WTC11 (cell line): ENCODE measurements around the gene ITPK1. TPM values are rescaled to one million over a fixed set of nuclear protein-coding genes. Genes with fewer than 3 reads are reported as not detected.

Experiments used
- ATAC-seq: fragments of 200-7000 bp; cut with Tn5 transposase; 2 replicates; pipeline ENCODE4 v1.10.0; 2021; ENCODE audit warnings: mild to moderate bottlenecking, moderate library complexity
- CTCF ChIA-PET: fragments of 300-600 bp; sonication (Branson Sonifier 250); formaldehyde crosslinking; loops from one replicate; lab custom pipeline; 2021; ENCODE audit warnings: antibody characterized with exemption; lab: Charles Lee
- POLR2A ChIA-PET: fragments of 350-600 bp; sonication (Branson Sonifier 250); formaldehyde crosslinking; loops from one replicate; lab custom pipeline; 2021; ENCODE audit warnings: antibody characterized with exemption; lab: Charles Lee
- DNase-seq: peaks from one replicate; pipeline ENCODE4 v3.0.0; 2021; ENCODE audit warnings: low spot score
- H3K27ac Mint-ChIP-seq: 2 replicates; pipeline ENCODE4 v1.8.0; 2021; ENCODE audit warnings: mixed read lengths
- H3K27me3 Mint-ChIP-seq: 2 replicates; pipeline ENCODE4 v1.8.0; 2021; ENCODE audit warnings: low read depth, mild to moderate bottlenecking, moderate library complexity, mixed read lengths
- H3K36me3 Mint-ChIP-seq: 2 replicates; pipeline ENCODE4 v1.8.0; 2021; ENCODE audit warnings: mixed read lengths
- H3K4me1 Mint-ChIP-seq: 2 replicates; pipeline ENCODE4 v1.8.0; 2022; ENCODE audit warnings: mixed read lengths
- H3K4me3 Mint-ChIP-seq: 2 replicates; pipeline ENCODE4 v1.8.0; 2021; ENCODE audit warnings: mild to moderate bottlenecking, moderate library complexity, mixed read lengths
- H3K9me3 Mint-ChIP-seq: 2 replicates; pipeline ENCODE4 v1.8.0; 2021; ENCODE audit warnings: mixed read lengths
- CREM ChIP-seq: sonication (generic); formaldehyde crosslinking; IDR thresholded peaks from 2 replicates; pipeline ENCODE4 v1.8.1; 2022; ENCODE audit warnings: mild to moderate bottlenecking, missing genetic modification reagents, moderate library complexity
- CTCF ChIP-seq: fragments of 200-600 bp; IDR thresholded peaks from 2 replicates; pipeline ENCODE4 v1.8.0; 2022; ENCODE audit warnings: antibody characterized with exemption
- E2F1 ChIP-seq: sonication (generic); formaldehyde crosslinking; IDR thresholded peaks from 2 replicates; pipeline ENCODE4 v1.8.0; 2022; ENCODE audit warnings: mild to moderate bottlenecking, missing genetic modification reagents
- ERG ChIP-seq: fragments of 250-450 bp; sonication (Bioruptor Pico); IDR thresholded peaks from 2 replicates; pipeline ENCODE4 v1.8.0; 2021; ENCODE audit warnings: mild to moderate bottlenecking
- KAT7 ChIP-seq: sonication (generic); formaldehyde crosslinking; IDR thresholded peaks from 2 replicates; pipeline ENCODE4 v1.8.1; 2023; ENCODE audit warnings: missing genetic modification reagents, mild to moderate bottlenecking, borderline replicate concordance
- MAX ChIP-seq: sonication (generic); formaldehyde crosslinking; IDR thresholded peaks from 2 replicates; pipeline ENCODE4 v1.8.0; 2022; ENCODE audit warnings: mild to moderate bottlenecking, missing genetic modification reagents
- MLX ChIP-seq: sonication (generic); formaldehyde crosslinking; IDR thresholded peaks from 2 replicates; pipeline ENCODE4 v1.8.1; 2023; ENCODE audit warnings: mild to moderate bottlenecking, missing genetic modification reagents, moderate library complexity
- NR3C1 ChIP-seq: sonication (generic); formaldehyde crosslinking; conservative IDR thresholded peaks from 2 replicates; pipeline ENCODE4 v1.8.1; 2023; ENCODE audit warnings: low read depth, mild to moderate bottlenecking, missing genetic modification reagents
- PRDM15 ChIP-seq: sonication (generic); formaldehyde crosslinking; IDR thresholded peaks from 2 replicates; pipeline ENCODE4 v1.8.0; 2022; ENCODE audit warnings: missing genetic modification reagents
- PREB ChIP-seq: sonication (generic); formaldehyde crosslinking; IDR thresholded peaks from 2 replicates; pipeline ENCODE4 v1.8.1; 2022; ENCODE audit warnings: mild to moderate bottlenecking, missing genetic modification reagents, moderate library complexity, borderline replicate concordance
- STAT6 ChIP-seq: sonication (generic); formaldehyde crosslinking; conservative IDR thresholded peaks from 2 replicates; pipeline ENCODE4 v1.8.1; 2023; ENCODE audit warnings: mild to moderate bottlenecking, low read depth, missing genetic modification reagents, moderate library complexity
- TEAD1 ChIP-seq: sonication (generic); formaldehyde crosslinking; IDR thresholded peaks from 2 replicates; pipeline ENCODE4 v1.8.0; 2022; ENCODE audit warnings: mild to moderate bottlenecking, missing genetic modification reagents
- ZBTB43 ChIP-seq: sonication (generic); formaldehyde crosslinking; IDR thresholded peaks from 2 replicates; pipeline ENCODE4 v1.8.1; 2023; ENCODE audit warnings: mild to moderate bottlenecking, missing genetic modification reagents
- ZNF121 ChIP-seq: sonication (generic); formaldehyde crosslinking; IDR thresholded peaks from 2 replicates; pipeline ENCODE4 v1.8.0; 2023; ENCODE audit warnings: missing genetic modification reagents
- ZNF317 ChIP-seq: sonication (generic); formaldehyde crosslinking; IDR thresholded peaks from 2 replicates; pipeline ENCODE4 v1.8.1; 2023; ENCODE audit warnings: low read depth, mild to moderate bottlenecking, moderate library complexity, missing genetic modification reagents, borderline replicate concordance
- total RNA-seq: library from RNA; stranded (reverse); gene quantifications from 3 replicates; pipeline ENCODE4 v1.2.3, GENCODE V29; 2021

Gene ITPK1
- total RNA-seq, 1 experiment from 2014 or later, result 144 TPM

GRCh38 chr14:92925446-92925845, 190.3 kb downstream of the ITPK1 start:
- peaks cover 23% of the 10 kb centered on the region for H3K4me1 Mint-ChIP-seq
- no peaks in the 10 kb centered on the region for H3K36me3 Mint-ChIP-seq
- H3K4me3 Mint-ChIP-seq, result no peak overlapping the region
- DNase-seq (no peak), ATAC-seq (no peak)
- H3K27me3 Mint-ChIP-seq, result peaks cover 58% of the 10 kb centered on the region
- no peaks in the 10 kb centered on the region for H3K9me3 Mint-ChIP-seq
- POLR2A ChIA-PET, result no interaction called here
- H3K27ac Mint-ChIP-seq, result no peak overlapping the region
- CTCF ChIA-PET, result interaction anchor here (1.4 kb wide), 2 partner anchors 45 to 253 kb away, joined by 3 to 7 read pairs; no protein-coding TSS in a partner anchor
- no peak for TF ChIP-seq PRDM15 (CRISPR knock-in tag)
- TF ChIP-seq NR3C1 (CRISPR knock-in tag), result no peak
- no peak for TF ChIP-seq E2F1
- no peak for TF ChIP-seq ZBTB43 (CRISPR knock-in tag)
- no peak for TF ChIP-seq STAT6
- TF ChIP-seq ZNF317 (CRISPR knock-in tag), result no peak
- TF ChIP-seq PREB (CRISPR knock-in tag), result no peak
- no peak for TF ChIP-seq ZNF121 (CRISPR knock-in tag)
- no peak for TF ChIP-seq CTCF
- no peak for TF ChIP-seq MLX (CRISPR knock-in tag)
- TF ChIP-seq CREM (CRISPR knock-in tag), result no peak
- no peak for TF ChIP-seq MAX (CRISPR knock-in tag)
- TF ChIP-seq TEAD1, result no peak
- TF ChIP-seq ERG (CRISPR knock-in tag), result no peak
- no peak for TF ChIP-seq KAT7 (CRISPR knock-in tag)
